ENCODE data around the gene RANBP9. TPM values are rescaled to one million over a fixed set of nuclear protein-coding genes. Genes with fewer than 3 reads are reported as not detected.
A peak's percentile ranks its signal among the peaks of the same experiment; 100 is the strongest.

The RANBP9 gene
- total and polyA plus RNA-seq, 4 donors, result 16.6 to 50.4 (median 25.5) TPM

- WGBS, 2 donors, result 84 to 91% methylated on average over 16 of the region's 16 CpGs
Measured at GRCh38 chr6:13572951-13573654, 138.5 kb downstream of the RANBP9 start.

GRCh38 chr6:13572240-13572639 is 139.4 kb downstream of the RANBP9 start:
- no peak for ATAC-seq (ENCODE audit: insufficient read depth, low FRiP score)
- Histone ChIP-seq H3K4me1 (ENCODE audit: control insufficient read depth in 5 of 5, insufficient read depth in 5 of 5, low read length in 5 of 5) (peaks cover 0 to 7% (median 4%) of the 10 kb centered on the region in 5 donors), H3K27ac (ENCODE audit: low read depth in 1 of 2, low read length in 1 of 2) (no peak overlapping the region), H3K27me3 (ENCODE audit: control insufficient read depth in 3 of 3, insufficient read depth in 3 of 3, low read length in 2 of 3) (peaks cover 0 to 6% (median 0%) of the 10 kb centered on the region in 3 donors), H3K9ac (ENCODE audit: insufficient read depth in 1 of 2, low read length in 2 of 2) (no peak overlapping the region), H3K4me3 (no peak overlapping the region), H3K9me3 (ENCODE audit: control insufficient read depth in 4 of 4, insufficient read depth in 3 of 4, low read length in 3 of 4) (no peaks in the 10 kb centered on the region), H3K36me3 (ENCODE audit: control insufficient read depth in 4 of 4, insufficient read depth in 4 of 4, low read length in 4 of 4) (no peaks in the 10 kb centered on the region)
- no peak for TF ChIP-seq CTCF (IDR thresholded peaks at IDR 0.05; ENCODE audit: control extremely low read depth, extremely low read depth)
- 84 to 93% methylated on average over 7 of the region's 7 CpGs for WGBS, 2 donors
- DNase-seq, result no peak

More at GRCh38 chr6:13572951-13573654, 138.5 kb downstream of the RANBP9 start:
- Histone ChIP-seq H3K9me3 (ENCODE audit: control insufficient read depth in 4 of 4, insufficient read depth in 3 of 4, low read length in 3 of 4) (no peaks in the 10 kb centered on the region), H3K4me3 (peak overlapping the region; percentile 5), H3K36me3 (ENCODE audit: control insufficient read depth in 4 of 4, insufficient read depth in 4 of 4, low read length in 4 of 4) (no peaks in the 10 kb centered on the region), H3K27me3 (ENCODE audit: control insufficient read depth in 3 of 3, insufficient read depth in 3 of 3, low read length in 2 of 3) (peaks cover 0 to 6% (median 0%) of the 10 kb centered on the region in 3 donors), H3K9ac (ENCODE audit: insufficient read depth in 1 of 2, low read length in 2 of 2) (peak overlapping the region; percentile 47 to 59), H3K27ac (ENCODE audit: low read depth in 1 of 2, low read length in 1 of 2) (peak overlapping the region; percentile 76 to 99), H3K4me1 (ENCODE audit: control insufficient read depth in 5 of 5, insufficient read depth in 5 of 5, low read length in 5 of 5) (peaks cover 0 to 7% (median 4%) of the 10 kb centered on the region in 5 donors)
- ATAC-seq (ENCODE audit: insufficient read depth, low FRiP score) (no peak), DNase-seq (no peak)
- TF ChIP-seq CTCF (IDR thresholded peaks at IDR 0.05; ENCODE audit: control extremely low read depth, extremely low read depth), result no peak

Other genes with a start within 250 kb of the RANBP9 start
- 10 to 100 TPM; 10.2 to 22.8 TPM for gene GFOD1, start 224.2 kb downstream of the RANBP9 start, total RNA-seq
- 1 to 10 TPM; 4.0 to 5.6 TPM for gene GFOD1, start 224.2 kb downstream of the RANBP9 start, polyA plus RNA-seq
- gene SIRT5, start 137.2 kb downstream of the RANBP9 start, total RNA-seq, result 10 to 100 TPM in 1 of 2 donors, 1 to 10 TPM in 1; 9.8 to 11.3 TPM
- gene SIRT5, start 137.2 kb downstream of the RANBP9 start, polyA plus RNA-seq, result 1 to 10 TPM; 5.9 to 6.3 TPM
- gene NOL7, start 96.5 kb downstream of the RANBP9 start, total RNA-seq, result 10 to 100 TPM; 48.0 to 57.9 TPM
- 10 to 100 TPM; 57.1 to 75.8 TPM for gene NOL7, start 96.5 kb downstream of the RANBP9 start, polyA plus RNA-seq
- gene MCUR1, start 102.7 kb upstream of the RANBP9 start, total RNA-seq, result 10 to 100 TPM; 16.8 to 24.5 TPM
- 10 to 100 TPM in 1 of 2 donors, 1 to 10 TPM in 1; 8.0 to 42.1 TPM for gene MCUR1, start 102.7 kb upstream of the RANBP9 start, polyA plus RNA-seq
- gene RNF182, start 213.1 kb upstream of the RANBP9 start, total RNA-seq, result 1 to 10 TPM; 2.1 to 5.0 TPM
- gene RNF182, start 213.1 kb upstream of the RANBP9 start, polyA plus RNA-seq, result 1 to 10 TPM in 1 of 2 donors, under 1 TPM in 1; 0.90 to 1.5 TPM

Data from lung (tissue), 12 donors.